DND-41 (cell line): ENCODE results near the gene LARP1.

ENCODE experiments used
- ATAC-seq: fragments of 200-7000 bp; cut with Tn5 transposase; 3 replicates; pipeline ENCODE4 v1.9.1; 2021; ENCODE audit warnings: low read depth; ENCODE audit not compliant: insufficient read depth
- DNase-seq: peaks from one replicate; pipeline ENCODE4 v3.0.0-alpha.2; 2020
- H2AFZ ChIP-seq: 2 replicates; pipeline ENCODE4 v1.6.0; 2012; ENCODE audit warnings: low read depth, low read length
- H3K27ac ChIP-seq: 2 replicates; pipeline ENCODE4 v1.5.1; 2012; ENCODE audit warnings: low read length, inconsistent platforms
- H3K27me3 ChIP-seq: fragments of 200-600 bp; sonication (generic); 2 replicates; pipeline ENCODE4 v1.6.0; 2012; ENCODE audit warnings: low read length, mild to moderate bottlenecking, inconsistent platforms; ENCODE audit not compliant: insufficient read depth, poor library complexity
- H3K36me3 ChIP-seq: 2 replicates; pipeline ENCODE4 v1.5.1; 2012; ENCODE audit warnings: low read length, inconsistent platforms; ENCODE audit not compliant: insufficient read depth
- H3K4me1 ChIP-seq: 2 replicates; pipeline ENCODE4 v1.5.1; 2012; ENCODE audit warnings: mild to moderate bottlenecking, low read length; ENCODE audit not compliant: insufficient read depth
- H3K4me2 ChIP-seq: 2 replicates; pipeline ENCODE4 v1.6.0; 2012; ENCODE audit warnings: mild to moderate bottlenecking, moderate library complexity, low read length, inconsistent platforms; ENCODE audit not compliant: insufficient read depth
- H3K4me3 ChIP-seq, 2 experiments: fragments of 200-600 bp in 1 of 2; shearing (Covaris generic) in 1 of 2; 2 replicates each; pipeline ENCODE4 v1.5.1; 2012 to 2016; ENCODE audit warnings: inconsistent platforms in 2 of 2, low read length in 2 of 2, mild to moderate bottlenecking in 2 of 2, low read depth in 1 of 2, moderate library complexity in 1 of 2
- H3K79me2 ChIP-seq: 2 replicates; pipeline ENCODE4 v1.6.0; 2012; ENCODE audit warnings: low read length, inconsistent platforms; ENCODE audit not compliant: insufficient read depth
- H3K9ac ChIP-seq: 2 replicates; pipeline ENCODE4 v1.6.0; 2012; ENCODE audit warnings: low read depth, mild to moderate bottlenecking, inconsistent platforms, low read length, moderate library complexity
- H3K9me3 ChIP-seq: 2 replicates; pipeline ENCODE4 v1.5.1; 2012; ENCODE audit warnings: low read length, moderate library complexity, mild to moderate bottlenecking, inconsistent platforms; ENCODE audit not compliant: insufficient read depth, severe bottlenecking
- H4K20me1 ChIP-seq: 2 replicates; pipeline ENCODE4 v1.6.0; 2012; ENCODE audit warnings: low read length; ENCODE audit not compliant: insufficient read depth
- EZH2 ChIP-seq: IDR thresholded peaks from 3 replicates; pipeline ENCODE4 v1.6.1; 2012; ENCODE audit warnings: borderline replicate concordance, low read depth, mild to moderate bottlenecking, moderate library complexity, low read length, inconsistent platforms; ENCODE audit not compliant: severe bottlenecking
- TF ChIP-seq, protein P1 (sequence below): IDR thresholded peaks from 2 replicates; pipeline ENCODE4 v1.5.1; 2012; ENCODE audit warnings: borderline replicate concordance, low read length, moderate library complexity, mild to moderate bottlenecking; ENCODE audit not compliant: poor library complexity, severe bottlenecking; ENCODE audit errors: extremely low read depth

Gene LARP1

DNA sequence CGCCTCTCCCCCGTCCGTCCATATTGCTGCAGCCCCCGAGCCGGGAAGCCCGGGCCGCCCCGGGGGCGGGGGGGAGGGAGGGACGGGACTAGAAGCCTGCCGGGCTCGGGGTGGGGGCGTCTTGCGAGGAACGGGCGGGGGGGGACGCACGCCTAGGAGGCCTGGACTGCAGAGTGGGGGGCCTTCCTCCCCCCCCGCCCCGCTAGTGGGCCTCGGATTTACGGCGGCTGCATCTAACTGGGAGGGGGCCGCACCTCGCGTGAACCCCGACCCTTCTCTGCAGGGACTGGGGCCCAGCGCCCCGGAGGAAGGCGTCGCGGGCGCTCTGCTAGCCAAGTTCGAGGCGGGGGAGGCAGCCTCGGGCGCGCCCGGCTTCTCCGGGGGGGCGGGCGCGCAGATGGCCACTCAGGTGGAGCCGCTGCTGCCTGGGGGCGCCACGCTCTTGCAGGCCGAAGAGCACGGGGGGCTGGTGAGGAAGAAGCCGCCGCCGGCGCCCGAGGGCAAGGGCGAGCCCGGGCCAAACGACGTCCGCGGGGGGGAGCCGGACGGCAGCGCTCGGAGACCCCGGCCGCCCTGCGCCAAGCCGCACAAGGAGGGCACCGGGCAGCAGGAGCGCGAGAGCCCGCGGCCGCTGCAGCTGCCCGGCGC, at the start of gene LARP1:
Gene LARP1, plus strand, starts transcription at position 17 of the 648 bp plus-strand sequence. Its CDS starts 381 bp downstream, at position 398.
- TF ChIP-seq EZH2: no peak
- TF ChIP-seq, protein P1, sequence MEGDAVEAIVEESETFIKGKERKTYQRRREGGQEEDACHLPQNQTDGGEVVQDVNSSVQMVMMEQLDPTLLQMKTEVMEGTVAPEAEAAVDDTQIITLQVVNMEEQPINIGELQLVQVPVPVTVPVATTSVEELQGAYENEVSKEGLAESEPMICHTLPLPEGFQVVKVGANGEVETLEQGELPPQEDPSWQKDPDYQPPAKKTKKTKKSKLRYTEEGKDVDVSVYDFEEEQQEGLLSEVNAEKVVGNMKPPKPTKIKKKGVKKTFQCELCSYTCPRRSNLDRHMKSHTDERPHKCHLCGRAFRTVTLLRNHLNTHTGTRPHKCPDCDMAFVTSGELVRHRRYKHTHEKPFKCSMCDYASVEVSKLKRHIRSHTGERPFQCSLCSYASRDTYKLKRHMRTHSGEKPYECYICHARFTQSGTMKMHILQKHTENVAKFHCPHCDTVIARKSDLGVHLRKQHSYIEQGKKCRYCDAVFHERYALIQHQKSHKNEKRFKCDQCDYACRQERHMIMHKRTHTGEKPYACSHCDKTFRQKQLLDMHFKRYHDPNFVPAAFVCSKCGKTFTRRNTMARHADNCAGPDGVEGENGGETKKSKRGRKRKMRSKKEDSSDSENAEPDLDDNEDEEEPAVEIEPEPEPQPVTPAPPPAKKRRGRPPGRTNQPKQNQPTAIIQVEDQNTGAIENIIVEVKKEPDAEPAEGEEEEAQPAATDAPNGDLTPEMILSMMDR: no peak
- Histone ChIP-seq H2AFZ (peak within 1 kb of the TSS; percentile 85), H3K4me1 (peaks cover 41% of the 10 kb centered on the region), H3K4me3 (peak within 1 kb of the TSS; percentile 98 to 99), H4K20me1 (peaks cover 41% of the 10 kb centered on the region), H3K4me2 (peak within 1 kb of the TSS; percentile 86), H3K36me3 (peaks cover 24% of the 10 kb centered on the region), H3K27me3 (no peaks in the 10 kb centered on the region), H3K9me3 (no peaks in the 10 kb centered on the region), H3K9ac (peak within 1 kb of the TSS; percentile 99), H3K79me2 (peaks cover 69% of the 10 kb centered on the region), H3K27ac (peak within 1 kb of the TSS; percentile 97)
- peak; percentile 2; the same call in 2 of the 3 replicates for ATAC-seq
- no peak for DNase-seq

- H3K9ac ChIP-seq: no peak overlapping the region
- no peaks in the 10 kb centered on the region for H4K20me1 ChIP-seq
- H3K27ac ChIP-seq: no peak overlapping the region
- H3K4me3 ChIP-seq: no peak overlapping the region
- no peak overlapping the region for H2AFZ ChIP-seq
- no peaks in the 10 kb centered on the region for H3K36me3 ChIP-seq
- H3K4me2 ChIP-seq: no peak overlapping the region
- ATAC-seq: no peak
- no peak for DNase-seq
- TF ChIP-seq, protein P1: no peak
- no peak for TF ChIP-seq EZH2
- no peaks in the 10 kb centered on the region for H3K9me3 ChIP-seq
- no peaks in the 10 kb centered on the region for H3K4me1 ChIP-seq
- no peaks in the 10 kb centered on the region for H3K79me2 ChIP-seq
- no peaks in the 10 kb centered on the region for H3K27me3 ChIP-seq
Observed at GRCh38 chr5:154706416-154706815, 48.8 kb upstream of the LARP1 start.

GRCh38 chr5:154707641-154708040, 47.5 kb upstream of the LARP1 start:
- Histone ChIP-seq H3K27ac (no peak overlapping the region), H2AFZ (no peak overlapping the region), H4K20me1 (no peaks in the 10 kb centered on the region), H3K4me2 (no peak overlapping the region), H3K9ac (no peak overlapping the region), H3K4me3 (no peak overlapping the region), H3K4me1 (no peaks in the 10 kb centered on the region), H3K36me3 (no peaks in the 10 kb centered on the region), H3K27me3 (no peaks in the 10 kb centered on the region), H3K79me2 (no peaks in the 10 kb centered on the region), H3K9me3 (no peaks in the 10 kb centered on the region)
- ATAC-seq (no peak), DNase-seq (no peak)
- TF ChIP-seq EZH2: no peak

GRCh38 chr5:154708207-154708606, 47.0 kb upstream of the LARP1 start:
- ATAC-seq: no peak
- Histone ChIP-seq H3K4me2 (no peak overlapping the region), H3K9me3 (no peaks in the 10 kb centered on the region), H3K4me1 (no peaks in the 10 kb centered on the region), H2AFZ (no peak overlapping the region), H3K36me3 (no peaks in the 10 kb centered on the region), H3K79me2 (no peaks in the 10 kb centered on the region), H3K9ac (no peak overlapping the region), H3K27ac (no peak overlapping the region), H4K20me1 (no peaks in the 10 kb centered on the region), H3K27me3 (no peaks in the 10 kb centered on the region), H3K4me3 (no peak overlapping the region)
- no peak for TF ChIP-seq EZH2
- TF ChIP-seq, protein P1: no peak
- DNase-seq: no peak
